Muscle layer of colon (tissue), 2 donors: ENCODE results near the gene MXD3.

Experiments
- H3K27ac ChIP-seq: one replicate; pipeline ENCODE4 v1.7.0; 2013; ENCODE audit warnings: low read depth, mild to moderate bottlenecking, low read length, moderate library complexity
- H3K27me3 ChIP-seq, 2 donors: one replicate each; pipeline ENCODE4 v1.7.0; 2013; ENCODE audit warnings: low read length in 2 of 2, mild to moderate bottlenecking in 2 of 2; ENCODE audit not compliant: insufficient read depth in 2 of 2, control insufficient read depth in 1 of 2
- H3K36me3 ChIP-seq: one replicate; pipeline ENCODE4 v1.7.0; 2013; ENCODE audit warnings: mild to moderate bottlenecking, low read length; ENCODE audit not compliant: insufficient read depth
- H3K4me1 ChIP-seq: one replicate; pipeline ENCODE4 v1.7.0; 2013; ENCODE audit warnings: mild to moderate bottlenecking, low read length; ENCODE audit not compliant: insufficient read depth
- H3K4me3 ChIP-seq, 2 donors: one replicate each; pipeline ENCODE4 v1.7.0; 2013; ENCODE audit warnings: low read length in 2 of 2, low read depth in 1 of 2, mild to moderate bottlenecking in 1 of 2, moderate library complexity in 1 of 2
- H3K9ac ChIP-seq: one replicate; pipeline ENCODE4 v1.7.0; 2013; ENCODE audit warnings: low read length
- H3K9me3 ChIP-seq: one replicate; pipeline ENCODE4 v1.7.0; 2013; ENCODE audit warnings: mild to moderate bottlenecking, low read length
- donor health status: abdominal sarcoma.
- donor health status: Adenocarcinoma of cecum.

Gene MXD3

DNA sequence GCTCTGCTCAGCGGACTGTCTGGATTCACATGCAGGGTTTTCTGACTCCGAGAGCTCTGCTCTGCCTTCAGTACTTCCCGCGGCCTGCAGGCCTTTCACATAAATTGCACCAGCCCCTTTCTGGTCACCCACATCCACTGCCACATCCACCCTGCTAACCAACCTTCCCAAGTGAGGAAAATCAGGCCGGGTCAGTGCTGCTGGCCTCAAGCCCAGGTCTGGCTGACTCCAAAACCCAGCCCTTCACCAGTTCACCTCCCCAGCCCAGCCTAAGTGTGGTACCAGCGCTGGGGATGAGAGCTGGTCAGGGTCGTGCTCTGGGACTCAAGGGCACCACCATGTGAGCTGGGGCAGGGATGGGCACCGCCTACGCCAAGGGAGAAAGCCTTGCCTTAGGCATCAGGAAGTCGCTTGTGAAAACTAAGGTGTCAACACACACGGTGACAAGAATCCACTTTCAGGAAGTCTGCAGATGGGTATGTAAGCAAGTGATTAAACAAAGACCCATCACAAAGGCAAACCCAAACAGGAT lies 27.5 kb upstream of the MXD3 start:
- Histone ChIP-seq H3K36me3 (peaks cover 50% of the 10 kb centered on the region), H3K9ac (no peak overlapping the region), H3K9me3 (no peaks in the 10 kb centered on the region), H3K27me3 (no peaks in the 10 kb centered on the region), H3K27ac (no peak overlapping the region), H3K4me3 (no peak overlapping the region), H3K4me1 (no peaks in the 10 kb centered on the region)

DNA sequence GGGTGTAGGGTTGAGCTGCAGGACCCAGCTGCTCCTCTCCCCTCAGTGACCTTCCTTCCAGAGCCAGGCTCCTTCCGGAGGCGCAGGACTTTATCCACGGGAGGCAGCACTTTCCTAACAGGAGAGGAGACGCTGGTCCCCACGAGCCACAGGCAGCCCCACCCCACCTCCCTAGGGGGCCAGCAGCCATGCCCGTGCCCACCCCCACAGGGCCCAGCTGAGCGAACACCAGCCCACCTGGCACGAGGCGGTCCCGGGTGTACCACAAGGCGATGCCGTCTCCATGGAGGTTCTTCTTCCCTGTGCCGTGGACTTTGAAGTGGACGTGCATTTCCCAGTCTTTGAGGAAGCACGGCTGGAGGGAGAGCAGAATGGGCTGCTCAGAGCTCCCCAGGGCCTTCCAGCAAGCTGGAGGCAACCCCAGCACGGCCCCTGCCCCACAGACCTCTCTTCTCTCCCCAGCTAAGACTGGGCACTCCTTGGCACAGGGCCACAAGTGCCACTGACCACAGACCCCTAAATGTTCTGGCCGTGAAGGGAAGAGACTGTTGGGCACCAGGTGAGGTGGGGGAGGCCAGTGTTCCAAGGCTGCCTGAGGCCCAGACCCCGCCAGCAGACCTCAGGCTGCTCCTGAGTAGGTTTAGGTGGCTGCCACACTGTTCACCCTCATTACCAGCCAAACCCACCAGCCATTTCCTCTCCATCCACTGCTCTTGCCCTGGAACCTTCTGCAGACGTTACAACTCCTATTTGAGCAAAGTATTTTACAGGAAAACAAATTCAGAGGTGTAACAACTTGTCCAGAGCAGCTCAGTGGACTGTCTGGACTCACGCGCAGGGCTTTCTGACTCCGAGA lies 26.8 kb upstream of the MXD3 start:
- H3K4me3 ChIP-seq = no peak overlapping the region
- no peaks in the 10 kb centered on the region for H3K27me3 ChIP-seq
- no peak overlapping the region for H3K27ac ChIP-seq
- no peaks in the 10 kb centered on the region for H3K9me3 ChIP-seq
- H3K4me1 ChIP-seq = no peaks in the 10 kb centered on the region
- no peak overlapping the region for H3K9ac ChIP-seq
- H3K36me3 ChIP-seq = peaks cover 57% of the 10 kb centered on the region

DNA sequence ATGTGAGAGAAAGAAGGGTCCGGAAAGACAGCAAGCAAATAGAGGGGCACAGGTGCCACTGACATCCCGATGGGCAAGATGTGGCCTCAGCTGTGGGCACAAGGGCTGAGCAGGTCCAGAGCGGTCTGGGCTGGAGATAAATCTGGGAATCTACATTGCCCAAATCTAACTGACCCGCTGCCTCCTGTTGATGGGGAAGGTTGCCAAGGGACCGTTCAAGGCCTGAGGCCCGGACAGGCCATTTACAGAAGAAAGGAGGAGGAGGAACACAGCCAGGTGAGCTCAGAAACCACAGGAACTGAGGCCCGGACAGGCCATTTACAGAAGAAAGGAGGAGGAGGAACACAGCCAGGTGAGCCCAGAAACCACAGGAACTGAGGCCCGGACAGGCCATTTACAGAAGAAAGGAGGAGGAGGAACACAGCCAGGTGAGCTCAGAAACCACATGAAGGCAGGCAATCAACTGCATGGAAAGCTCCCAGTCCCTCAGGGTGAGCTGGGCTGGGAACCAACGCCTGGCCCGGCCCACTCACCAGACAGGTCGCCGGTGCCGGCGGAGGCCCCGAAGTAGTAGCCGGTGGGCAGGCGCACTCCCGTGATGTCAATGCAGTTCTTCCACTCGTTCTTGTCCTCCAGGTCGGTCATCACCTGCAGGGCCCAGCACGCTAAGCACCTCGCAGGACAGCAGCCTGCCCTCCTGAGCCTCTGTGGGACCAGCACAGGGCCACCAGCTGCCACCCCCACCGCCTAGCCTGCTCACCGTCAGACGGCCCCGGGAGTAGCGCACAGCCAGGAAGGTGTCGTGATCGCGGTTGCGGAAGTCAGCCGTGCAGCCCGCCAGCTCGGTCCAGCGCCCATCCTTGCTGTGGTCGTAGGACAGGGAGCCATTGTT lies 25.2 kb upstream of the MXD3 start:
- Histone ChIP-seq H3K36me3 (peaks cover 63% of the 10 kb centered on the region), H3K27me3 (no peaks in the 10 kb centered on the region), H3K9ac (no peak overlapping the region), H3K9me3 (no peaks in the 10 kb centered on the region), H3K4me1 (no peaks in the 10 kb centered on the region), H3K27ac (no peak overlapping the region), H3K4me3 (no peak overlapping the region)

DNA sequence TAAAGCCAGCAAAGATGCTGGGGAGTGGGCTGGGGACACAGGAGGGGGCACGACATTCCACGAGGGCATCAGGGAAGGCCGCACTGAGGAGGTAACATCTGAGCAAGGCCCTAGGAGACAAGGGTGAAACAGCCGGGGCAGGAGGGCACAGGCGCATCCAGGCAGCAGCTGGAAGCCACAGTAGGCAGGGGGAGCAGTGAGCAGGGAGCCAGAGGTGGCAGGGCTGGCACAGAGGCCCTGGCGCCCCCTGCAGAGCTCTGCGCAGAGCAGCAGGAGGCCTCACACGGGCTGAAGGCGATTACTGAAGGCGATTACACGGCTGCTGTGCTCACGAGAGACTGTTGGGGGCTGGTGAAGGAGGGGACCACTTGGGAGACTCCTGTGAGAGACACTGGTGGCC lies 24.4 kb upstream of the MXD3 start:
- no peak overlapping the region for H3K4me3 ChIP-seq
- H3K27me3 ChIP-seq = no peaks in the 10 kb centered on the region
- no peak overlapping the region for H3K27ac ChIP-seq
- H3K36me3 ChIP-seq = peaks cover 56% of the 10 kb centered on the region
- H3K4me1 ChIP-seq = no peaks in the 10 kb centered on the region
- no peaks in the 10 kb centered on the region for H3K9me3 ChIP-seq
- H3K9ac ChIP-seq = no peak overlapping the region

DNA sequence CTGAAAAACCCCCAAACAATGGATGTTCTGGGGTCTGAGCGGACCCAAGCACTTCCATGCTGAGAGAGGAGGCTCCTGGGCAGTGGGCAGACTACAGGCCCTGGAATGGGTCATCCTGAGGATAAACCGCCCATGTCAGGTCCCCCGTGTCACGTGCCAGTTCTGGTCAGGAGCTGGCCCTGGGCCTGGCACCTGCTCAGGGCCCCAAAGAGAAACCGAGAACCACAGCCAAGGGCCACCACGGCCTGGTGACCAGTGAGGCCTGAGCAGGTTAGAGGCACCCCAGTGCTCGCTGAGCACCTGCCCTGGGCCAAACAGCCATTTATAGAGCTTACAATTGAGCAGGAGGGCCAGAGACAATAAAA lies 24.0 kb upstream of the MXD3 start:
- Histone ChIP-seq H3K27me3 (no peaks in the 10 kb centered on the region), H3K4me1 (no peaks in the 10 kb centered on the region), H3K27ac (no peak overlapping the region), H3K9me3 (no peaks in the 10 kb centered on the region), H3K9ac (no peak overlapping the region), H3K4me3 (no peak overlapping the region), H3K36me3 (peaks cover 56% of the 10 kb centered on the region)

DNA sequence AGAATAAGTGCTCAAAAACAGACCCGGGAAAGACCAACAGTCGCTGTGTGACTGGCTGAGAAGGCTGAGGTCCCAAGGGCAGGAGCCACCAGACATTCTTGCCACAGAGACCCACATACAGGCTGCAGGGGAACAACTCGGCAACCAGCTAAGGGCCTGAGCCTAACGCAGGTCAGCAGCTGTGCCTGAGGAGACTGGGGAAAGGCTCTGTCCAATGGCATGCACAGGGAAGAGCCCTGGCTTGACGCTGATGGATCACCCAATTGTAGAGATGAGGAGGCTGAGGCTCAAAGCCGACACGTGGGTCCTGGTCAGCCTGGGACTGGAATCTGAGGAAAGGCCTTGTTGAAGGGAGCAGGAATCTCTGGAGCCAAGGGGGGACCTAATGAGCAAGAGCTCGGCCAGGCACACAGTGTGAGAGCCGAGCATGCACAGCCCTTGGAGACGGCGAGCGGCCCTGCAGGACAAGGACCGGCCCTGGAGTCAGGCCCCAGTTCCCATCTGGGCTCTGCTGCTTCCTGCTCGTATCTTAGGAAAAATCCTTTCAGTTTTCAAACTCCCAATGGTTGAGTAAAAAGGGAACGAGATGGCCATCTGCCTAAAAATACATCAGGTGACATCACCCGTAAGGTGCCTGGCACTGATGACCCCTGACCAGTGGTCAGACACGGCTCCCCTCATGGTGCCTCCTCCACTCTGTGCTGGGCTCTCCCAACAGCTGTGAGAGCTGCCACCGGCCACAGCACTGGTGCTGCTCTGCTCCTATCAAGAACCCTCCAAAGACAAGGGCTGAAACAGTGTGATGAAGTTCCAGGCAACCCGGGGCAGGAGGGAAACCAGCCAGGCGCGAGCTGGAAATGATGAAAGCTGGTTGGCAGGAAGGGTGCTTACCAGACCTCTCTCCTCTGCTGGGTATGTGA lies 23.3 kb upstream of the MXD3 start:
- no peaks in the 10 kb centered on the region for H3K9me3 ChIP-seq
- H3K9ac ChIP-seq = no peak overlapping the region
- no peak overlapping the region for H3K4me3 ChIP-seq
- no peaks in the 10 kb centered on the region for H3K27me3 ChIP-seq
- H3K36me3 ChIP-seq = peaks cover 59% of the 10 kb centered on the region
- H3K4me1 ChIP-seq = no peaks in the 10 kb centered on the region
- no peak overlapping the region for H3K27ac ChIP-seq

DNA sequence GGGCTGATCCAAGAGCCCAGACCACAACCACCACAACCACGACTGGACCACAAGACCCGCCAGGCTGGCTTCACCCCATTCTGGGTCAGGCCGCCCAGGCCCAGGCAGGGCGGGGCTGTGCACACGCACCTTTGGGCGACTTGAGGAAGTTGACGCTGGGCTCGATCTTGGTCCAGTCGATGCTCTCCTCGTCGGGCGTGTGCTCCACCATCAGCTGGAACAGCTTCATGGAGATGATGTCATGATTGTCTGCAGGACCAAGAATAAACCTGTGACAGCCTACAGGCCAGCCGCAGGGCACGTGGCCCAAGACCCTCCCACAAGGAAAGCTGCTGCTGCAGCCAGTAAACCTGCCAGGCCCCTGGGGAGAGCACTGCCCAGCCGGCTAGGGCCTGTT lies 22.5 kb upstream of the MXD3 start:
- Histone ChIP-seq H3K9ac (no peak overlapping the region), H3K27ac (no peak overlapping the region), H3K27me3 (no peaks in the 10 kb centered on the region), H3K9me3 (no peaks in the 10 kb centered on the region), H3K4me1 (no peaks in the 10 kb centered on the region), H3K36me3 (peaks cover 60% of the 10 kb centered on the region), H3K4me3 (no peak overlapping the region)

DNA sequence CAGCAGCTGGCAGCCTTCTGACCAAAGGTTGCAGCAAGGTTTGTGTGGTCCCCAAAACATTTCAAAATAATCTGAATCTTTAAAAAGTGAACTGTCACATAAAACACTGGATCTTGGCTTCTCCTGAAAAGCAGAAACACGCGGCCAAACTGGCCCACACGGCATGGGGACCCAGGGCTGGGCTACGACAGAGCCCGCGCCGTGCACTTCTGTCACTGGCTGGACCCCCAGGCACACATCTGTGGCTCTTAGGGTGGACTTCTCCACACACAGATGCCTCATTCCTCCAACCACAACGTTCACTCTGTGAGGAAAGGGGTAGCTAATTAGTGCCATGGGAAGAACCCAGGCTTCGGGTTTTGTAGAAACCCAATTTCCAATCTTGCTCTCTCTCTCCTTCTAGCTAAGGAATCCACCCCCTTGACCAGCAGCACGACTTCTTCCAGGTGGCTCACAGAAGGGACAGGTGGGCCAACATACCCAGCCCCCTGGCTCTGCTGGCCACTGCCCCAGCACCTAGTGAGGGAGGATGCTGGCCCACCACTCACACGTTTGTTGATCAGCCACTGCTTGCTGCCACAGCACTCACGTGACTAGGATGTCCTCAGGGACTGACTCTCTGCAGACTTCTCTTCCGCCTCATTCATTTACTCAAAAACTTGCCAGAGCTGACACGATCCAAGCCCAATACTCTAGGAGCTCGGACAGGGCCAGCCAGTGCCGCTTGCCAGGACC lies 21.9 kb upstream of the MXD3 start:
- no peak overlapping the region for H3K9ac ChIP-seq
- H3K9me3 ChIP-seq = no peaks in the 10 kb centered on the region
- no peaks in the 10 kb centered on the region for H3K4me1 ChIP-seq
- peaks cover 60% of the 10 kb centered on the region for H3K36me3 ChIP-seq
- H3K27ac ChIP-seq = no peak overlapping the region
- no peak overlapping the region for H3K4me3 ChIP-seq
- no peaks in the 10 kb centered on the region for H3K27me3 ChIP-seq

DNA sequence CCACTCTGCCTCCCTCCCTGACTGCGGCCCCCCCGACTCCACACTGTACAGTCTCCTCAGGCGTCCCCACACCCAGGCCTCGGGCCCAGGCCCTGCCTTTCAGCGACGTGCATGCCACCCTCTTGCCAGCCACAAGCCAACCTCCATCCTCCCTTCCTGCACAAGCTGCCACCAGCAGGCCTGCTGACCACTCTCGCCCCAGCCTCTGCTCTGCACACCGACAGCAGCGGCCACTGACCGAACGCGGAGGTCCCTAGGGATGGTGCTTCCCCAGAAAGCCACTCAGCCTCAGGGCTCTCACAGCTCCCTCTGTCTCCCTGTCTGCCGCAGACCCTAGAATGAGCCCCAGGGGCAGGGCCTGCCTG lies 21.2 kb upstream of the MXD3 start:
- H3K4me3 ChIP-seq = no peak overlapping the region
- H3K9me3 ChIP-seq = no peaks in the 10 kb centered on the region
- H3K36me3 ChIP-seq = peaks cover 56% of the 10 kb centered on the region
- no peaks in the 10 kb centered on the region for H3K4me1 ChIP-seq
- no peak overlapping the region for H3K27ac ChIP-seq
- no peak overlapping the region for H3K9ac ChIP-seq
- no peaks in the 10 kb centered on the region for H3K27me3 ChIP-seq

DNA sequence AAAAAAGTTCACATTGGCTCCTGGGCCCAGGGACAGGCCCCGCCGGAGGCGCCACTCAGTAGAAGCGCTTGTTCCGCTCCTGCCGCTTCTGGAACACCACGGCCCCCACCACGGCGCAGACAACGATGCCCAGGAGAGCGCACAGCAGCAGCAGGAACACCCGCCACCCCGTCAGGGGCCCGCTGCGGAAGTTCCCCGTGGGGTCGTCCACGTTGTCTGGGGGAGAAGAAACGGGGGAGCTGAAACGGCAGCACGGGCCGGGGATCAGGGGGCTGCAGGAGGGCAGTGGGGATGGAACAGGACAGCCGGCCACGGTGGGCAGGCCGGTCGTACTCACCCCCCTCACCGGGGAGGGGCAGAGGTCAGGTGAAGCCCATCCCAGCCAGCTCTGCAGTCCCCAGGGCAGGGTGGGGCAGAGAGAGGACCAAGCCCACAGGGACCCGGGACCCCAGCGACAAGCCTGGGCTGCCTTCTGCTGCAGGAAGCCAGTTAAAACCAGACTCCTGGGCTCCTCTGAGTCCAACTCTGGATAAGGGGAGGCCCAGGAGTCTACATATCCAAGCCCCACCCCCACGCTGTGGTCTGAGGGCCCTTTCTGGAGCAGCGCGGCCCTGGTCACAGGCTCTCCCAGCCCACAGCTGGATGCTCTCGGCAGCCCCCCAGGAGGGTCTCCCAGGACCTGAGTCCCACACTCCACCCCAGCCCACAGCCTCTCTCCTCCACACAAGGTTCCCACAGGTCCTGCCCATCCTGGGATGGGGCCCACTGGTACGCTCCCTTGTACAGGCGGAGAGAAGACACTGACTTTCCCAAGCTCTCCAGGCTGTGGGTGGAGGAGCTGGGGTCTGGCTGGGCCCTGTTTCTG lies 20.6 kb upstream of the MXD3 start:
- peaks cover 50% of the 10 kb centered on the region for H3K36me3 ChIP-seq
- H3K4me1 ChIP-seq = no peaks in the 10 kb centered on the region
- H3K27me3 ChIP-seq = no peaks in the 10 kb centered on the region
- H3K27ac ChIP-seq = no peak overlapping the region
- no peaks in the 10 kb centered on the region for H3K9me3 ChIP-seq
- H3K4me3 ChIP-seq = no peak overlapping the region
- H3K9ac ChIP-seq = no peak overlapping the region
